NB4 (cell line): ENCODE measurements around the gene IFT25.

Experiments used
- POLR2A ChIP-seq: IDR thresholded peaks from 2 replicates; pipeline ENCODE4 v1.6.1; 2011; ENCODE audit warnings: mild to moderate bottlenecking; ENCODE audit not compliant: insufficient read length; ENCODE audit errors: extremely low read depth
- TF ChIP-seq, protein P1 (sequence below): IDR thresholded peaks from one replicate; pipeline ENCODE4 v1.5.1; 2012; ENCODE audit warnings: low read depth, low read length

DNA sequence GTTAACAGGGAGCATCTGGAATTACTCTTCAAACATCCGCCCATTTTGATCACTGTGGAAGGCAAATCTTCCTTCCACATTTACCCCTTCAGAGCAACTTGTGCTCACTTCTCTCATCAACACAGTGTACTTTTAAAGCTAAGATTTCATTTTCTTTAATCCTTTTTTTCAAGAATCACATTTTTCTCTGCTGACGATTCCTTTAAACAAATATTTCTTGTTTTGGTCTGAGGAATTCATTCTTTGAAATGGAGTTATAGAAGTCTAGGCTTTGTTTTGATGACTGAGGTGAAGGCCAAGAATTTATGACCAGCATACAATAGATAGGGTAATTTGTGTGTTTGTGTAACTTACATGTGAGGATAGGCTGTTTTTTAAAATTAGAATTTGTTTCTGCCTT, 26.2 kb upstream of the IFT25 start:
- TF ChIP-seq, protein P1, sequence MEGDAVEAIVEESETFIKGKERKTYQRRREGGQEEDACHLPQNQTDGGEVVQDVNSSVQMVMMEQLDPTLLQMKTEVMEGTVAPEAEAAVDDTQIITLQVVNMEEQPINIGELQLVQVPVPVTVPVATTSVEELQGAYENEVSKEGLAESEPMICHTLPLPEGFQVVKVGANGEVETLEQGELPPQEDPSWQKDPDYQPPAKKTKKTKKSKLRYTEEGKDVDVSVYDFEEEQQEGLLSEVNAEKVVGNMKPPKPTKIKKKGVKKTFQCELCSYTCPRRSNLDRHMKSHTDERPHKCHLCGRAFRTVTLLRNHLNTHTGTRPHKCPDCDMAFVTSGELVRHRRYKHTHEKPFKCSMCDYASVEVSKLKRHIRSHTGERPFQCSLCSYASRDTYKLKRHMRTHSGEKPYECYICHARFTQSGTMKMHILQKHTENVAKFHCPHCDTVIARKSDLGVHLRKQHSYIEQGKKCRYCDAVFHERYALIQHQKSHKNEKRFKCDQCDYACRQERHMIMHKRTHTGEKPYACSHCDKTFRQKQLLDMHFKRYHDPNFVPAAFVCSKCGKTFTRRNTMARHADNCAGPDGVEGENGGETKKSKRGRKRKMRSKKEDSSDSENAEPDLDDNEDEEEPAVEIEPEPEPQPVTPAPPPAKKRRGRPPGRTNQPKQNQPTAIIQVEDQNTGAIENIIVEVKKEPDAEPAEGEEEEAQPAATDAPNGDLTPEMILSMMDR, result no peak
- TF ChIP-seq POLR2A, result no peak
